ENCODE results near the gene EEF2K. TPM values are rescaled to one million over a fixed set of nuclear protein-coding genes. Genes with fewer than 3 reads are reported as not detected.

EEF2K gene
- total and polyA plus RNA-seq, 2 of the 13 experiments (the other 11 are each of a cell fraction or from before 2014, with no cell fraction given): 22.0 to 23.8 TPM

DNA sequence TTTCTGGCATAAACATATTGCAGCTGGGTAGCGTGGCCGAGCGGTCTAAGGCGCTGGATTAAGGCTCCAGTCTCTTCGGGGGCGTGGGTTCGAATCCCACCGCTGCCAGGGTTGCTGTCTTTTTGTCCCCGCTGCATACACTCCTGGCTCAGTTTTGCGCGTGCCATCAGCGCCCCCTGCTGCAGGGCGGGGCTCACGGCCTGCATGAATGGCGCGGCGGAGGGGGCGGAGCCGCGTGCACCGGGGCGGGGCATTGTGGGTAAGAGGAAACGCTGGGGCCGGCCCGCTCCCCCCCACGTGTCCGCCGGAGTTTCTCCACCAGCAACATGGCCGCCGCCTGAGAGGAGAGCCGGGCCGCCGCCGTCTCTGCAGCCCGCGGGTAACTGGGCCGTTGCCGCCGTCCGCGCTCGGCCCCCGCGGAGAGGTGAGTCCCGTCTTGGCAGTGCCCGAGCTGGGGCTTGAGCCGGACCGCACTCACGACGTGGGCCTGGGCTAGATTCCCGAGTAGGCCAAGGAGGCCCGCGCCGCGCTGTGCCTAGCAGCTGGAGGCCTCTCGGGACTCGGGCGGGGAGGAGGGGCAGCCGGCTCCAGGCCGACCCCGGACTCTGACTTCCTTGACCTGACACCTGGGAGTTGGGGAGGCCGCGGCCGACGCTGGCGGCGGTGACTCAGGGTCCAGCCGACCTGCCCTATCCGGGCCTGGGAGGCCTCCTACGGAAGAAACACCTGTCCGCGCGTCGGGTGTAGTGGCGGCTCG is 91.2 kb downstream of the EEF2K start, which contains the start of gene POLR3E (continued):
- TF ChIP-seq ZNF260 (CRISPR knock-in tag; IDR thresholded peaks at IDR 0.05; ENCODE audit: borderline replicate concordance, low read depth): 0 out of 2 replicates have a peak, but pooled peaks have one; percentile 21

DNA sequence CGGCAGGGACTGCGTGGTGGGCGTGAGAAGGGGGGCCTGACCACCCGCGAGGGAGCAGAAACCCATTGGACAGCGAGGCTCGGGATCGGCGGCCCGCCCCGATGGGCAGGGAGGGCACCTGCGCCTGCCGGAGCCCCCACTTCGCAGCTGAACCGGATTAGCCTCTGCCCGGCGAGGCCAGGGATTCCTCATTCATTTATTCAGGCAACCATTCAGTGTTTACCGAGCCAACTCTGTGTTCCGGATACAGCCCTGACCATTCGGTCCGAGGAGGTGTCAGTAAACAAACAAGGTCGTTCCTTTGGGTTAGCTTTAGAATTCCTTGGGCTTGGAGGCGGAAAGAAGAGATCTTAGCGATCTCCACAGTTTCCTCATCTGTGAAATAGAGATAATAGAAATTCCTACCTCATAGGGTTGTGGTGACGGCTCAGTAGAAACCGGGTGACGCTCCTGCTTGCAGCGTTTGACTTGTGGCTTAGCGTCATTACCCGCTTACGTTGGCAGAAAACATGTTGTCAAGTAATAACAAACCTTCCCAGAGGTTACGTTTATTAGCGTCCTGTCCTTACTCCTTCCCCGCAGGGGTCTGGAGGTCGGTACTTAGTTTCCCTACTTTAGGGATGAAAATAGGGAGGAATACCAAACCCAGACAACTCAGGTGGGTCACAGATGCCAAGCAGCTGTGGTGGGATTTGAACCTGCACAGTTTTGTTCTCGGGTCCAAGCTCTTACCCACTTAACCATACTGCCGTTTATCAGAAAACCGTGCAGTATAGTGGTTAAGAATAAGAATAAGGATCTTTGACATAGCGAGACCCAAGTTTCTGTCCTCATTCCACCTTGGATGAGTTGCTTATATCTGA is 92.0 kb downstream of the EEF2K start:
- intact Hi-C loops (cut with micrococcal nuclease; ENCODE audit: unreplicated experiment): loop anchor here (1.0 kb wide), 3 partner anchors 92 to 108 kb away; partner anchors contain the start of gene EEF2K
- peak; percentile 8 for FAIRE-seq
- peaks cover 47% of the 10 kb centered on the region for H4K20me1 ChIP-seq (ENCODE audit: insufficient read depth, low read length)
- H2AFZ ChIP-seq (ENCODE audit: low read length): no peak overlapping the region
- no peaks in the 10 kb centered on the region for H3K9me3 ChIP-seq (ENCODE audit: low read length)
- H3K79me2 ChIP-seq (ENCODE audit: insufficient read depth, low read length): peaks cover 57% of the 10 kb centered on the region
- H3K4me3 ChIP-seq (replicated peaks in 1 of 3; ENCODE audit: insufficient read depth in 1 of 3, low read depth in 2 of 3, low read length in 3 of 3): peak overlapping the region; percentile 83 to 94 (median 92)
- peak overlapping the region; percentile 98 for H3K9ac ChIP-seq (ENCODE audit: insufficient read depth, low read depth, low read length)
- peaks cover 43% of the 10 kb centered on the region for H3K4me1 ChIP-seq (ENCODE audit: insufficient read depth, low read length)
- peak overlapping the region; percentile 88 for H3K4me2 ChIP-seq (ENCODE audit: low read depth, low read length)
- ChIA-PET CTCF (ENCODE audit: low intra/inter-chr PET ratio, low total read pairs) (interaction anchor here (1.0 to 2.3 kb wide), 4 partner anchors 92 to 297 kb away, joined by 3 to 20 read pairs (median 9); partner anchors contain the start of genes EEF2K and PDZD9), POLR2A (interaction anchor here (0.6 to 4.6 kb wide), 15 partner anchors 8 to 138 kb away, joined by 3 to 68 read pairs (median 5); partner anchors contain the start of genes CDR2 and EEF2K)
- TSS peak; percentile 96 for BruUV-seq (replicated peaks)
- in situ Hi-C loops (cut with HindIII; ENCODE audit: extremely low pct_ligation_motif_present, low pct_unique_long_range_greater_than_20kb): loop anchor here (5.0 kb wide), 1 partner anchor 101 kb away; no protein-coding TSS in a partner anchor
- peak overlapping the region; percentile 92 for H3K27ac ChIP-seq (ENCODE audit: extremely low read length, insufficient read depth, low read length)
- peaks cover 18 to 21% of the 10 kb centered on the region in 2 experiments for H3K36me3 ChIP-seq (replicated peaks in 1 of 2; ENCODE audit: control insufficient read depth in 1 of 2, insufficient read depth in 2 of 2, low read length in 2 of 2)
- peak; percentile 93 for DNase-seq (ENCODE audit: low spot score)
- ATAC-seq: peak; percentile 41
- H3K27me3 ChIP-seq (ENCODE audit: control insufficient read depth in 1 of 2, insufficient read depth in 2 of 2, low read length in 2 of 2): no peaks in the 10 kb centered on the region; a peak in 1 of 5 replicates
- 3% methylated on average over 34 of the region's 39 CpGs for WGBS (ENCODE audit: low lambda C conversion rate)
- TF ChIP-seq RXRB (CRISPR knock-in tag; IDR thresholded peaks at IDR 0.05; ENCODE audit: borderline replicate concordance) (peak; percentile 74), RBFOX2 (IDR thresholded peaks at IDR 0.05; ENCODE audit: low read depth, low read length) (peak; percentile 55), ZNF639 (CRISPR knock-in tag; conservative IDR thresholded peaks at IDR 0.05) (no peak), JUNB (CRISPR knock-in tag; IDR thresholded peaks at IDR 0.05; ENCODE audit: borderline replicate concordance) (no peak), ZC3H4 (CRISPR knock-in tag; IDR thresholded peaks at IDR 0.05; ENCODE audit: borderline replicate concordance) (peak; percentile 91; the same call in 1 of the 2 replicates), ZNF136 (CRISPR knock-in tag; IDR thresholded peaks at IDR 0.05; ENCODE audit: low read depth) (no peak), ATF3 (CRISPR knock-in tag; IDR thresholded peaks at IDR 0.05) (0 out of 2 replicates have a peak, but pooled peaks have one; percentile 23), SMYD3 (CRISPR knock-in tag; IDR thresholded peaks at IDR 0.05) (no peak), ZNF121 (CRISPR knock-in tag; IDR thresholded peaks at IDR 0.05) (peak; percentile 66; the same call in 1 of the 2 replicates), ZBTB38 (CRISPR knock-in tag; IDR thresholded peaks at IDR 0.05) (0 out of 2 replicates have a peak, but pooled peaks have one; percentile 50), ZNF580 (CRISPR knock-in tag; IDR thresholded peaks at IDR 0.05; ENCODE audit: borderline replicate concordance, low read depth) (no peak; the same call in 1 of the 2 replicates), SIX1 (CRISPR knock-in tag; IDR thresholded peaks at IDR 0.05; ENCODE audit: borderline replicate concordance) (peak; percentile 70), SETDB1 (CRISPR knock-in tag; IDR thresholded peaks at IDR 0.05; ENCODE audit: borderline replicate concordance) (no peak), ZNF720 (CRISPR knock-in tag; IDR thresholded peaks at IDR 0.05) (peak; percentile 29; the same call in 1 of the 2 replicates), CENPX (CRISPR knock-in tag; IDR thresholded peaks at IDR 0.05) (no peak), ZNF225 (CRISPR knock-in tag; IDR thresholded peaks at IDR 0.05) (no peak), WIZ (CRISPR knock-in tag; IDR thresholded peaks at IDR 0.05) (peak; percentile 12; the same call in 1 of the 2 replicates)

Data from HepG2 (cell line).